Mammary epithelial cell (primary cell): ENCODE measurements around the gene TSPEAR.

Experiments used
- CTCF ChIP-seq, 2 donors: IDR thresholded peaks in 1 of 2; conservative IDR thresholded peaks in 1 of 2; 2 replicates each; pipeline ENCODE4 v1.5.1; 2011 to 2012; ENCODE audit warnings: inconsistent platforms in 2 of 2, low read length in 2 of 2, mild to moderate bottlenecking in 2 of 2, control low read depth in 1 of 2, low read depth in 1 of 2; ENCODE audit not compliant: insufficient read depth in 1 of 2; ENCODE audit errors: extremely low read depth in 1 of 2
- EZH2 ChIP-seq: IDR thresholded peaks from 2 replicates; pipeline ENCODE4 v1.6.1; 2012; ENCODE audit warnings: low read length, inconsistent platforms, borderline replicate concordance

DNA sequence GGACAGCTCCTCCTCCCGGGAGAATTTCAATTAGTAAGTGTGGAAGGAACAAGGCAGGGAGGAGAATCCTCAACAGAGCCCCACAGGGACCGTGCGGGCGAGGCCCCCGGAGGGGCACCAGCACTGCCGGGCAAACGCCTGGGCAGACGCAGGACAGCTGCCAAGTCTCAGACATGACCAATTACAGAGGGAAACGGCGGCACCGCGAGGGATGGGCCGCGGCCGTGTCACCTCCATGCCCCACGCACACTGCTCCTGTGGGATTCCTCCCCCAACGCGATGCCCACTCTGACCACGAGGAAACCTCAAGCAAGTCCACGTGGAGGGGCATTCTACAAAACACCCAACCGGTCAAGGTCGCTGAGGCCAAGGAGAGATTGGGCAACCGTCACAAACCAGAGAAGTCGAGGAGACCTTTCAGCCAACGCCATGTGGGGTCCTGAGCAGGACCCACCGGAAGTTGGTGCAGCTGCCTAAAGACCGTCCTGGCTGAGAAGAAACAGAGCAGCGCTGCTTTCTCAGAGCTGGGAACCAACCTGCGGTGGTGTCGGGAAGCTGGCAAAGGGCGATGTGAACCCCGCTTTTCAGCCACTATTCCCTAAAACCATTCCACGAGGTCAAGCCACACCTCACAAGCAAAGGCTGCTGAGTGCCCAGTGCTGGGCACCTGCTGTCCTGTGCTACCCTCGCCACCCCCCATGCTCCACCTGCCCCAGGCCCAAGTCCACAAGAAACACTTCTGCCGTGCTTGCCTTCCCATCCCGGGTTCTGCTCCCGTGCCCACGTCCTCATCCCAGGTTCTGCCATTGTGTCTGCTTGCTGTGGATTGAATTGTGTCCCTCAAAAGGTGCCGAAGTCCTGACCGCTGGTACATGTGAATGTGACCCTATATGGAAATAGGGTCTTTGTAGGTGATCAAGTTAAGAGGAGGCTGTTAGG is 139.3 kb downstream of the TSPEAR start:
- TF ChIP-seq CTCF (conservative IDR thresholded peaks at IDR 0.05 in 1 of 2, IDR thresholded peaks at IDR 0.05 in 1 of 2; ENCODE audit: extremely low read depth in 1 of 2, insufficient read depth in 1 of 2, low read depth in 1 of 2, low read length in 2 of 2), result no peak
- TF ChIP-seq EZH2, result no peak
